Osteoblast (primary cell): ENCODE measurements around the gene DEPP1. TPM values are rescaled to one million over a fixed set of nuclear protein-coding genes. Genes with fewer than 3 reads are reported as not detected.

Experiments used
- DNase-seq: peaks from one replicate; pipeline ENCODE4 v3.0.0; 2011; ENCODE audit warnings: low spot score, mixed read lengths; ENCODE audit not compliant: insufficient read length; ENCODE audit errors: missing footprints
- H2AFZ ChIP-seq: 2 replicates; pipeline ENCODE4 v1.6.0; 2011; ENCODE audit warnings: mild to moderate bottlenecking, low read length
- H3K27ac ChIP-seq: 2 replicates; pipeline ENCODE4 v1.5.1; 2011; ENCODE audit warnings: mild to moderate bottlenecking, low read depth, low read length, moderate library complexity
- H3K27me3 ChIP-seq: 2 replicates; pipeline ENCODE4 v1.6.0; 2012; ENCODE audit warnings: mild to moderate bottlenecking, control low read depth, inconsistent platforms, low read length, moderate library complexity; ENCODE audit not compliant: insufficient read depth
- H3K36me3 ChIP-seq: 2 replicates; pipeline ENCODE4 v1.5.1; 2011; ENCODE audit warnings: mild to moderate bottlenecking, low read length, control low read depth, moderate library complexity; ENCODE audit not compliant: insufficient read depth
- H3K4me1 ChIP-seq: 2 replicates; pipeline ENCODE4 v1.5.1; 2011; ENCODE audit warnings: mild to moderate bottlenecking, low read length, control low read depth, moderate library complexity; ENCODE audit not compliant: insufficient read depth
- H3K4me2 ChIP-seq: 2 replicates; pipeline ENCODE4 v1.6.0; 2011; ENCODE audit warnings: mild to moderate bottlenecking, low read length; ENCODE audit not compliant: insufficient read depth
- H3K4me3 ChIP-seq: fragments of 200-600 bp; sonication (generic); 3 replicates; pipeline ENCODE4 v1.5.1; 2012; ENCODE audit warnings: mild to moderate bottlenecking, low read length, inconsistent platforms; ENCODE audit not compliant: insufficient read depth
- H3K79me2 ChIP-seq: 2 replicates; pipeline ENCODE4 v1.6.0; 2012; ENCODE audit warnings: mild to moderate bottlenecking, low read length, control low read depth, inconsistent platforms; ENCODE audit not compliant: insufficient read depth
- H3K9me3 ChIP-seq: 2 replicates; pipeline ENCODE4 v1.5.1; 2011; ENCODE audit warnings: low read depth, low read length, control low read depth
- H4K20me1 ChIP-seq: 2 replicates; pipeline ENCODE4 v1.6.0; 2012; ENCODE audit warnings: mild to moderate bottlenecking, low read length, control low read depth; ENCODE audit not compliant: insufficient read depth
- total RNA-seq: library from RNA; depleted of rRNA; stranded (reverse); fragments of >200 nt; gene quantifications from 2 replicates; pipeline ENCODE4 v1.2.3, GENCODE V29; 2012
- TF ChIP-seq, protein P1 (sequence below): IDR thresholded peaks from 2 replicates; pipeline ENCODE4 v1.5.1; 2011; ENCODE audit warnings: mild to moderate bottlenecking, low read depth, low read length, moderate library complexity; ENCODE audit errors: extremely low read depth

DEPP1 gene
- total RNA-seq, 1 donor = 87.6 TPM

DNA sequence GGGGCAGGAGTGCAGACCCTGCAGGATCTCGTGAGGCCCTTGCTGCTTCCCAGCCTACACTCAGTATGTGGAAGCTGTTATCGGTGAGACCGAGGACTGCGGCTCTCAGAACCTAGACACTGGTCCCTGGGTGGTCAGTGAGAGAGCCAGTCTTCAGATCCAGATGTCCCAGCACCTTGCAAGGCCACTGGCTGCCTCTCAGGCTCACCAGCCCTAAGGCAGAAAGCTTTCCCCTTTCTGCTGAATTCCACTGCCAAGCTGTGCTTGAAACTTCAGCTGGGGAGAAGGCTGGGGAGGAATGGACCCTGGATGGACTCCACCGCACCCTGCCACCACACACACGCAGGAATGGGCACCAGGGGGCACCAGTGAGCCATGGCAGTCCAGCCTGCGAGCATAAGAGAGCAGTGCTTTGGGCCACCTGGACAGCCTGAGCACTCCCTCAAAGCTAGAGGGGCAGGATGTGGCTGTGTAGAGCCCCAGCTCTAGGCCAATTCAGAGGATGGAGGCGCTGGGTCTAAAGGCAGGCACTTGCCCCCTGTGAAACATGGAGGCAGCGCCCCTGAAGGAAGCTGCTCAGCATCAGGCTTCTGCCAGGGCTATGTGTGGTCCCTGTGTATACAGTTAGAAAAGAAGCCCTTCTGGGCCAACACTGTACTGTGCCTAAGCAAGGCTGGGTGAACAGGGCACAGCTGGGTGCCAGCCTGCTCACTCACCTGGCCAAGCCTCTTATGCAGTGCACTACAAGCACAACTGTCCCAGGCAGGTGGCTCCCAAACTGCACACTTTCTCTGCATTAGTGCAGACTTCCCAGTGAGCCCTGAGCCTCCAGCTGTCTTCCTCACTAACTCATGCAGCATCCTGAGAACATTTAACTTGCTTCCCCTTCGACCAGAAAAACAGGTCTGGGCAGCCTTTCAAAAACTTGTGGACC is 45.8 kb downstream of the DEPP1 start:
- peak; percentile 86 for DNase-seq
- H3K79me2 ChIP-seq = no peaks in the 10 kb centered on the region
- TF ChIP-seq, protein P1, sequence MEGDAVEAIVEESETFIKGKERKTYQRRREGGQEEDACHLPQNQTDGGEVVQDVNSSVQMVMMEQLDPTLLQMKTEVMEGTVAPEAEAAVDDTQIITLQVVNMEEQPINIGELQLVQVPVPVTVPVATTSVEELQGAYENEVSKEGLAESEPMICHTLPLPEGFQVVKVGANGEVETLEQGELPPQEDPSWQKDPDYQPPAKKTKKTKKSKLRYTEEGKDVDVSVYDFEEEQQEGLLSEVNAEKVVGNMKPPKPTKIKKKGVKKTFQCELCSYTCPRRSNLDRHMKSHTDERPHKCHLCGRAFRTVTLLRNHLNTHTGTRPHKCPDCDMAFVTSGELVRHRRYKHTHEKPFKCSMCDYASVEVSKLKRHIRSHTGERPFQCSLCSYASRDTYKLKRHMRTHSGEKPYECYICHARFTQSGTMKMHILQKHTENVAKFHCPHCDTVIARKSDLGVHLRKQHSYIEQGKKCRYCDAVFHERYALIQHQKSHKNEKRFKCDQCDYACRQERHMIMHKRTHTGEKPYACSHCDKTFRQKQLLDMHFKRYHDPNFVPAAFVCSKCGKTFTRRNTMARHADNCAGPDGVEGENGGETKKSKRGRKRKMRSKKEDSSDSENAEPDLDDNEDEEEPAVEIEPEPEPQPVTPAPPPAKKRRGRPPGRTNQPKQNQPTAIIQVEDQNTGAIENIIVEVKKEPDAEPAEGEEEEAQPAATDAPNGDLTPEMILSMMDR = peak; percentile 97
- peaks cover 10% of the 10 kb centered on the region for H3K4me1 ChIP-seq
- H3K4me3 ChIP-seq = no peak overlapping the region
- no peak overlapping the region for H3K4me2 ChIP-seq
- no peaks in the 10 kb centered on the region for H3K9me3 ChIP-seq
- no peaks in the 10 kb centered on the region for H3K36me3 ChIP-seq
- H4K20me1 ChIP-seq = no peaks in the 10 kb centered on the region
- H3K27me3 ChIP-seq = no peaks in the 10 kb centered on the region
- H2AFZ ChIP-seq = peak overlapping the region; percentile 69
- H3K27ac ChIP-seq = no peak overlapping the region

GRCh38 chr10:44931621-44932516 is 46.7 kb downstream of the DEPP1 start:
- H3K27me3 ChIP-seq = no peaks in the 10 kb centered on the region
- no peak overlapping the region for H3K27ac ChIP-seq
- H3K4me2 ChIP-seq = no peak overlapping the region
- H3K4me3 ChIP-seq = no peak overlapping the region
- no peaks in the 10 kb centered on the region for H3K79me2 ChIP-seq
- no peak overlapping the region for H2AFZ ChIP-seq
- peaks cover 12% of the 10 kb centered on the region for H3K4me1 ChIP-seq
- H4K20me1 ChIP-seq = no peaks in the 10 kb centered on the region
- H3K36me3 ChIP-seq = no peaks in the 10 kb centered on the region
- peak; percentile 30 for DNase-seq
- TF ChIP-seq, protein P1 = no peak
- no peaks in the 10 kb centered on the region for H3K9me3 ChIP-seq

GRCh38 chr10:44930904-44931620 is 47.5 kb downstream of the DEPP1 start:
- no peak overlapping the region for H2AFZ ChIP-seq
- peak; percentile 45 for DNase-seq
- H3K79me2 ChIP-seq = no peaks in the 10 kb centered on the region
- H3K4me1 ChIP-seq = peaks cover 11% of the 10 kb centered on the region
- no peak overlapping the region for H3K4me3 ChIP-seq
- no peak overlapping the region for H3K27ac ChIP-seq
- no peaks in the 10 kb centered on the region for H3K9me3 ChIP-seq
- no peaks in the 10 kb centered on the region for H3K27me3 ChIP-seq
- H4K20me1 ChIP-seq = no peaks in the 10 kb centered on the region
- H3K36me3 ChIP-seq = no peaks in the 10 kb centered on the region
- TF ChIP-seq, protein P1 = no peak
- no peak overlapping the region for H3K4me2 ChIP-seq
